NCI-H1092 (cell line): ENCODE results near the gene FOXP1.

Experiments
- DNase-seq: peaks from one replicate; lab custom pipeline; 2025; lab: John Stamatoyannopoulos, UW

FOXP1 gene

DNA sequence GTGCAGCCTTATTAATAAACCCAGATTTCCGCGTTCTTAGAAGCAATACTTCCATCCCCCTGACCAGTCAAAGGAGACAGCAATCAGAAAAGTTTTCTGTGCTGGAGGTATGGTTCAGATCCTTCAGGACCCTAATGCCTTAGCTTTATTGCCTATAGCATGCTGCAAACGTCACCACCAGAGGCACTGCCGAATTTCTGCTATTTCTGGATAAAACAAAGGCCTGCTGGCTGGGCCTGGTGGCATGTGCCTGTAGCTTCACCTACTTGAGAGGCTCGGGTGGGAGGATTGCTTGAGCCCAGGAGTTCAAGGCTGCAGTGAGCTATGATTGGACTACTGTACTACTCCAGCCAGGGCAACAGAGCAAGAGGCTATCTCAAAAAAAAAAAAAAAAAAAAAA lies 407.2 kb downstream of the FOXP1 start:
- no peak for DNase-seq

DNA sequence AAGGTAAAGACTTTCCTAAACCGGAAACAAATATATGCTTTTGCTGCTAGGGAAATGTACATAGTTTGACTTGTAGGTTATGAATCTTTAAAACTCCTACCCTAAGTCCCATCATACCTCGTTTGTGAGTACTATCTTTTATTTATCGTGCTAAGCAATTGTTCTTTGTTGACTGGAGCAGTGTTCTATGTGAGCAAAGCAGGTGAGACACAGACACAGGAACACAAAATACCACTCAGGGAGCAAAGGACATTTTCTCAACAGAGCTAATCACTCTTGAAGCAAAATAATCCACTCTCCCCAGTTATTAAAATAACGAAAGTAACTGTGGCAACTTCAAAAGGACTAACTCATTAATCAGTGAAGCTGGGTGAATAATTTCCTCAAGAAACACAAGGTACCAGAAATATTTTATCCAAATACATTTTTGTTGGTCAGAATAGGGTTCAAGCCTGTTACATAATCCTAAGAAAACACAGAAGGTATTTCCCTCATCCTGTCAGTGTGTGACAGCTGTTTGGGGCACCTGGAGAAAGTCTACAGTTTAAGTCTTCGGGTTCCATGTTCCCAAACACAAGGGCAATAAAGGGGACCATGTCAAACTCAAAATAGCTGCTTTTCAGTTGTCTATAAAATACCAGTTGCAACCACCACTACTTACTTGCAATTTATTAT lies 407.7 kb downstream of the FOXP1 start:
- DNase-seq = no peak

DNA sequence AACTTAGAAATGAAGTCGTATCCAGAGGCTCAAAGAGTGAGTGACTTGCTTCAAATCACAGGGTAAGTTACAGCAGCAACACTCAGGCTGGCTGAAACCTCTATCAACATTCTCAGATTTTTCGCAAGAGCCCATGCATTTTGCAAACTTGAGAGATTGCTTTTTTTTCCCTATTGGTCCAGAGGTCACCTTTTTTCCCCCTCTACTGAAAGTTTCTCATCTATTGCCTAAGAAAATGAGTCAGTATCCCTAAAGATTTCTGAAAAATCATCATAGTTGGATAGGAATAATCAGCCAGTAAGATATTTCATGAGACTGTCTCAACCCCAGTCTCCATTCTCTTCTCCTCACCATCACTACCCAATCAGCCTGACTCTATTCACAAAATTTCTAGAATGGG lies 410.6 kb downstream of the FOXP1 start:
- DNase-seq = no peak

DNA sequence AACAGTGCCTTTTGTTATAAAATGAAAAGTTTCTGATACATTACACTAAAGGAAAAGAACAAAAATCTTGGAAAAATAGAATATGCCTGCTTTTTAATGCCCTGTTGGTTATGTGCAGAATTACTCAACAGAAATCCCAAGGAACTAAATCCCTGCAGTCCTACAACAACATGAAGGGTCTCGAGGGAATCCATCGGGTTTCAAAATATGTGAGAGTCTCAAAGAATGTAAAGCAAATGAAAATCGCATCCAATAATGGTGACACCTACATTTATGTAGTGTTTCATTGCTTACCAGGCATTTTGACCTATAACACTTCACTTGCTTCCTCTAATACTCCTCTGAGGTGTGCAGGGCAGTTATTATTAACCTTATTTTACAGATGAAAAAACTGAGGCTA lies 411.3 kb downstream of the FOXP1 start:
- DNase-seq = no peak

DNA sequence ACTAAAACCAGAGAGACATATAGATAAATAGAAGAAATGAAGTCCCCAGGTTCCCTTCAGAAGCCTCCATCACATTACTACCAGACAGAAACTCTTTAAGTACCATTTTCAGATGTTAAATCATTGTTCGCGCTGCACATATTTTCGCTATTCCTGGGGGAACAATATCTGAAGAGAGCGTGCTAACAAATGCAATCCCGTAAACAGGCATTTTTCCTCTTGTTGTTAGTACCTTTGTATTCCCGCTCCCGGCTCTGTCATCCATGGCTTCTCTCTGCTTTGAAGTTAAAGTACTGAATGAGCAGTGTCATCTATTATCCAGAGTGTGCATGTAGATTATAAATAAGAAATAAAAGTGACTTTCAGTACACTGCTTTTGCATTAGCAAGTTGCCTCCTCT lies 412.3 kb downstream of the FOXP1 start:
- DNase-seq = no peak

DNA sequence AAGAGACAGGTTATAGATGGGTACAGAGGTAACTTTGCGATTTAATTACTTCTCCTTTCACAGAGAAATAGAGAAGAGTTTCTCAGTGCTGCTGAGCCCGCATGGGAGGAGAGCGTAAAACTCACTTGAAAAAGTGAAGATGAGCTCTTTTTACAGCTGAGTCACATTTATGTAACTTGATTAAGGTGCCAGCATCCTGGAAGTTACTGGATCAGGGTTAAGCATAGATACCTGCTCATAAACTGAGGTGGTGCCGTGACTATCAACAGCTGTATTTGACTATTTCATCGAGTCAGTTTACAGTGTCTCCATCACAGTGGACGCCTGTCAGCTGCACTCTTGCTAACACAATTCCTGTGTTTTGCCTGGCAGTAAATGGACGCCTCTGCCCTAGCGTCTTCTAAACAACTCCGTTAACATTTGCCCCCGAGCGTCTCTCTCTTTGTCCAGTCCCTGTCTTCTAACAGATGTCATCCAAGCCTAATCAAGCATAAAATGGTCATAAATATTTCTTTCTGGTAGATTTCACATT lies 414.6 kb downstream of the FOXP1 start:
- no peak for DNase-seq

DNA sequence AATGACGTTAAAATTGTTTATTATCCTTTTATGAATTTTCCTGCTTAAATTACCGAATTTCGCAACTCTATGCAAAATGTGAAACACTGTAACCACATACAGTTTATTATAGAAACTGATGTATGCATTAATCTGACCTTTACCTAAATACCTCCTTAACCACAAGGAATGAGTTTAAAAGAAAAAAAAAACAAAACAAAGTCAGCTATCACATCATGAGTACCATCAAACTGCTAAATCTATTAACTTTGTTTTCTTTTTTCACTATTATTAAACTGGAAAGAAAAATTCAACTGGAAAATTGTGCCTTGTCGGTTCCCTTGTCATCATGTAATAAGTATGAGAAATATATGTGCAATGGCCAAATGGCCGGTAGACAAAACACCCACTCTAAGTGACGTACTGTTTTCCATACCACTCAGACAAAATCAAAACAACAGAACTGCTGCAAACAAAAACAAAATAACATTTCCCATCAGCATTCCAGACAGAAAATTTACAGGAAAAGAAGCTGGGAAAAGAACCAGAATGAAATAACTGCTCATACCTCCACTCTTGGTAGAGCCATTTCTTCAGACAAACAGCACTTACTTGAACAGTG lies 415.3 kb downstream of the FOXP1 start:
- no peak for DNase-seq

DNA sequence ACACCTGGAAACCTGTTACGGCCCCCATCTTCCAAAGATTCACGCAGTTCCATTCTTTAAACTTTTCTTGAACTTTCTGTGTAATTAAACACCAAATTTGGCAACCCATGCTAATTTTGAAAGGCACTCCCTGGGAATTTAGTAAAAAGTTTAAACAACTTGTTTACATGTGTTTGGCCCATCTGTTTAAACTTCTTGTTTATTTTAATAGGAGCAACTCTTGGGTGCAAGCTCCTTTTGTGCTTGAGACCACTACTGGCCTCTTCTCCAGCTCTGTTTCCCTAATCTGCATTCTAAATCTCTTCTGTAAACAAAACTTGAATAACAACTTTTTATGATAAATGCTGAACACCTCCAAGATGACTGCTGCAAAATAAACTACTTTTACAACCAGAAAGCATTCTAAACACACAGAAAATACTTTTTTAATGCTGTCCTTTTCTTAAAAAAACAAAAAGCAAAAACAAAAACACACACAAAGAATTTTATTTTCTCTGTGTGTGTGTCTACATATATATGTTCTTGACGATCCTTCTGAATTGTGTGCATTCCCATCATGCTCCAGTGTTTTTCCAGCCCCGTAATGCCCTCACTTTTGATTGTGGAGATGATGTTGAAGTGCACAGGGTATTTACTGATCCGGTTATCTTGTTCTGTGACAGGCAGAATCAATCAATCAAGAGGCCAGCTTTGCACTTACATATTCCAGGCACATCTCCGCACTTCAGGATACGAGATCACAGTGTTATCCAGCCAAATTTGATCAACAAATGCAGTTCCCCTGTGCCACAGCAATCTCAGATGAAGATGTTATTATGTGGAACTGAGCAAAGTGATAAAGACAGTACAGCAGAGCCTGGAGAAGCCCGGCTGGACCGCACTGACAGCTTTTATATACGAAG lies 416.9 kb downstream of the FOXP1 start:
- DNase-seq = no peak

DNA sequence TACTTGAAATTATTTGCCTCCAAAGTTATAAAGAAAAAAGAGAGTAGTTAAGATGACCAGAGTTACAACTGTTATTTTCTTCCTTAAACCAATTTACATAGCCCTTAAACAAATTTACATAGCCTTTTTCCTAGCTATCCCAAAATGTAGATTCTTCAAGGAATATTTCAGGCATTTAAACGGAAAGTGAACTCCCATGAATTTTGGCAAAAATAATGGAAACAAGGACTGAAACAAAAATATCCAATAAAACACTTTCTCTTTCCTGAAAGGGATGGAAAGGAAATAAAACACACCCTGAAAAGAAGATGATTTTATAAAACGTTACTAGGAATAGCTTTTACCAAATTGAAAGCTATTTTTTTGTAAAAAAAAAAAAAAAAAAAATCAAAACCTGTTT lies 418.6 kb downstream of the FOXP1 start:
- no peak for DNase-seq

DNA sequence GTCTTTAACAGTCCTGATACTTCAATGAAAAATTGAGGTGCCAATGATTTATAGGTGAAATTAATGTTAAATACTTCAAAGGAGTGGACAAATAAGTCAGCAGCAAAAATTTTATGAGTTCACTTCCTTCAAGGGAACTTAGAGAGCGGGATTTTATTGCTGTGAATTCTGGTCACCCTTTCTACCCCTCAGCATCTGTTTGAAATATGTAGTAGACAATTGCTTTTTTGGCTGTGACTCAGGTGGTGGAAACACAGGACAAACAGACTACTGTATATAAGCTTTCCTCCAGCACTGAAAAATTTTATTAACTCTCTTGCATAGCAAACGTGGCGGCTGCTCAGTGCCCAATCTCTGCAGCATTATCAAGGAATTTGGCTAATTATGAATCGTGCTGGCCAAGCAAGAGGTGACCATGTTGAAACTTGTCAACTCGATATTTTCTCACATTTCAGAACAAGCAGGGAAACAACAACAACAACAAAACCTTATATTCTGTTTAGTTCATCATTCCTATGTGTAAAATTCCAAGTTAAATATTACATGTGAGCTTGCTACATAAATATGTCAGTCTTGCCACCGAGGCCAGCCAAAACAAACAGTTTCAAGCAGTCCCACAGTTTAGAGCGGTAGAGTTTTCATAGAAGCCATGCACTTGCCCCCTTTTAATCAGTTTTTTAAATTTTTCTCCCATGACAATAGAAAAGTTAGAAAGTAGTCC lies 420.2 kb downstream of the FOXP1 start:
- no peak for DNase-seq

DNA sequence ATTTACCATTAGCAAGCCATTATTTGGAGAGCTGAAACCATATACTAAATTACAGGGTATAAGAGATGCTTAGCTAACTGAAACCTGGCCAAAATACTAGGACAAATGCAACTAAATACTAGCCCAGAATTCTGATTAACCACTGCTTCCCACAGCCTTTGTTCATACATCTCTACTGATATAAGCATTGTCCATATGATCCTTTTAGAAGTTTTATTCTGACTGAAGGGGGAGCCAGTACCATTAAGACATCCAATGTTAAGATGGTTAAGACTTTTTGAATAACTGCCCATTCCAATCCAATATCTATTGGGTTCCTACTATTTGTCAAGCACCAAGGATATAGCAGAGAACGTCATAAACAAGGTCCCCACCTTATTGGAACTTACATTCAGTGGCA lies 421.3 kb downstream of the FOXP1 start:
- DNase-seq = no peak

DNA sequence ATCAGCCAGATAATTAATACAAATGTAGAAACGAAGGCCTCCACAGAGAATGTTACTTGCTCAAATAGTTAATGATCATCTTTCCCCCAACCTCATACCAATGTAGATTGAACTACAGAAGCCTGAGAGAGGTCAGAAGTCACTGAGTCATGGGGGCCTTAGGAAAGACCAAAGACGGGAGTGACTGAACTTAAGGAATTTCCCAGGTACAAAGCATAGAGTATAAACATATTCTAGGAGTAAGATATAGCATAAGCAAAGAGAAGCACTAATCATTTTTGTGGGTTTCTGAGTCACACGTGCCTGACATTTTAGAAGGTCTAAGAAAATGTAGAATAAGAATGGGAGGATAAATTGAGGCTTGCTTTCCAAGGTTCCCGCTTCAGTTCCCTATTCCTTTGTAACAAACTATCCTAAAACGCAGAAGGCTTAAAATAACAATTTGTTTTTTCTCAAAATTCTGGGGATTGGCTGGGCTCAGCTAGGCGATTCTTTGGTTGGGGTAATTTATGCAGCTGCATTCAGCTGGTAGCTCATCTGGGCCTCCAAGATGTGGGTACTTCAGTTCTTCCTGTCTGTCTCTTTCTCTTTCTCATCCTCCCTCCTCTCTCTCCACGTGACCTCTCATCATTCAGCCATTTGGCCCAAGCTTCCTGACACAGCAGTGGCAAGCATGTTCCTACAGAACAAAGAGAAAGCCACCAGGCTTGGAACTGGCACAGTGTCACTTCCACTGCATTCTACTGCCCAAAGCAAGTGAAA lies 422.6 kb downstream of the FOXP1 start:
- DNase-seq = no peak

DNA sequence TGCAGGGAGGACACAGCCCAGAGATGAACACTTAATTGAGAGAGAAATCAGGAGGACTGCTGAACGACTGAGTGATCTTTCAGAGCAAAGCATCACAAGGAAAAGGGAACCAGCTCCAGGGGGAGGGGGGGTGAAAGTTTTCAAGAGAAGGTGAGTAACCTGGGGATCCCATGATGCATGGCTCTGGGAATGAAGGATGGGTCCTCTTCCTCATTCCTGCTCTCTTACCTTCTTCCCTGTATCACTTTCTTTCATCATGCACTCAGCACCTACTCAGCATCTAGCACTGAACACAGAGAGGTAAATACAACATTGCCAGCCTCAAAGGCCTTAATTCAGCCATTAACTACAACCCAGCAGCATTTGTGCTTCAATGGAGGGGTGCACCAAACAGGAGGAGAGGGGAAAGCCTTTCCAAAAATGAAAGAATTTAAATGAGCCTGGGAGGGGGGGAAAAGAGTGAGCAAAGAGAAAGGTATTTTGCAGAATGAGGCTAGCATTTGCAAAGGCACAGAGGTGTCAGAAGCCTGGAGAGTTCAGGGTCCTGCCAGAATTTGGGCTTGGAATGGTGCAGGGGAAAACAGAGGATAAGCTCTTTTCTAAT lies 427.4 kb downstream of the FOXP1 start:
- DNase-seq = no peak

DNA sequence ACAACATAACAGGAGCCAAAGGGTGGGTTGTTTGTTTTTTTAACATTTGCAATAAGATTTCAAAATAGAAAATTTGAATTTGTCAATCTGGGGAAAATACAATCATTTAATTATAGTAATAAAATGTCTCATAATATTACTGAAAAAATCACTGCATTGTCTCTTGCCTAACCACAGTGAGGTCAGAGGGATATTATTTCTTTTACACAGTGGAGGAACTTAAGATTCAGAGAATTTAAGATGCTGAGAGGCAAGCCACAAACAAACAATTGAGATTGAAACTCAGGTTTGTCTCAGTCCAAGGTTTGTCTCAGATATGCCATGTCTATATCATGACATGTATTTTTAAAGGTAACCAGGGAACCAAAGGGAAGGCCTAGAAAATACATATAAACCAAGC lies 428.7 kb downstream of the FOXP1 start:
- DNase-seq = no peak

DNA sequence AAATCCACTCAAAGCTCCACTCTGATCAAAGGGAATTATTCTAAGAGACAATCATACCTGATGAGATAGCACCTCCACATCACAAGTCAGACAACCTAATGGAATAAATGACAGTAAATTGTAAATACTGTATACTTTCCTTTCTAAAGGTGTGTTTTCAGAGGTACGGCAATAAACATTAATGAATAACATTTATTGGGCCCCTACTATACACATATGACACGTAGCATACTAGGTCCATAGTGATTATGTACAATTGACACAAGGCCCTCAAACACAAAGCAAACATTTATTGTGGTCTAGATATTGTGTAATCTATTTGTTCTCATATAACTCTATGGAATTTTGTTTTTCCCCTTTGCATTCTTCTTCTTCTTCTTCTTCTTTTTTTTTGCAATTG lies 429.8 kb downstream of the FOXP1 start:
- no peak for DNase-seq

DNA sequence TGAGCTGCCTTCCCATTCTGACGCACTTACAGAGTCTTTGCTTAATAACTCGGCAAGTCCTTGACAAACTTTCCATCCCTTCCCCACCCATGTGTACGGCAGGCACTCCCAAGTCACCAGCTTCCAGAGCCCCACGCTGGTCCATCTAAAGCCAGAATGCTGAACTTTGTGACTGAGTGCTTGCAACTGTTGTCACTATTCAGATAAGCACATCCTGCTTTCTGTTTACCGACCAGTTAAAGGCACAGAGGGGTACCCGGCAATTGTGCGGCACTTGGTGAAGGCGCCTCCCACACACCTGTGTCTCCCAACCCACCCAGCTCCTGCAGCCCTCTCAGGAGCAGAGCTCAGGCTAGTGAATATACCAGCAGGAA lies 430.6 kb downstream of the FOXP1 start:
- no peak for DNase-seq

DNA sequence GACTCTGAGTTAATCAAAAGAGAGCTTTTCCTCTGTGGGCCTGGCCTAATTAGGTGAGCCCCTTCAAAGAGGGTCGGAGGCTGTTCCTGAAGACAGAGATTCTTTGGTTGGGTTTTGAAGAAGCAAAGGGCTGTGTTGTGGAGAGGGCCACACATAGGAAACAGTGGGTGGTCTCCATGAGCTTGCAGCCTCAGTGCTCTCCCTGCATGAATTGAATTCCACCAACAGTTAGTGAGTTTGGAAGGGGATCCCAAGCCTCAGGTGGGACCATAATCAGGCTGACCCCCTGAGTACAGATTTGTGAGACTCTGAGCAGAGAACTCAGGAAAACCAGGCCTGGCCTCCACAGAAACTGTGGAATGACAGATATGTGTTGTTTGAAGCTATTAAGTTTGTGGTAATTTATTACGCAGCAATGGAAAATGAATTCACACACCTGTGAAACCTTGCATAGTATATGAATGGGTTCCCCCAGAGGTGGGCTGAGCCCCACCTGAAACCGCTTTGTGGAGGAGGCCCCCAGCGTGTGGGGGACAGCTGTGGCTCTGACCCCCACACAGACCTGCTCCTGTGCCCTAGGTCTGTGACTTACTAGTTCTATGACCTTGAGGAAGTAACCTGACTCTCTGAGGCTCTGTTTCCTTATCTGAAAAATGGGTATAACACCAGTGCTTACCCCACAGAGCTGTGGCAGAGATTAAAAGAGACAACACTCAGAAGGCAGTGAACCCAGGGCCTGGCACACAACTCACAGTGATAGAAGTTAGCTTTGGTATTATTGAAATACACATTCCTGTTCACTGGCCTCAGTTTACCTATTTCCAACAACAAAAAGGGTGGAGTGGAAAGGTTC lies 431.3 kb downstream of the FOXP1 start:
- DNase-seq = no peak

DNA sequence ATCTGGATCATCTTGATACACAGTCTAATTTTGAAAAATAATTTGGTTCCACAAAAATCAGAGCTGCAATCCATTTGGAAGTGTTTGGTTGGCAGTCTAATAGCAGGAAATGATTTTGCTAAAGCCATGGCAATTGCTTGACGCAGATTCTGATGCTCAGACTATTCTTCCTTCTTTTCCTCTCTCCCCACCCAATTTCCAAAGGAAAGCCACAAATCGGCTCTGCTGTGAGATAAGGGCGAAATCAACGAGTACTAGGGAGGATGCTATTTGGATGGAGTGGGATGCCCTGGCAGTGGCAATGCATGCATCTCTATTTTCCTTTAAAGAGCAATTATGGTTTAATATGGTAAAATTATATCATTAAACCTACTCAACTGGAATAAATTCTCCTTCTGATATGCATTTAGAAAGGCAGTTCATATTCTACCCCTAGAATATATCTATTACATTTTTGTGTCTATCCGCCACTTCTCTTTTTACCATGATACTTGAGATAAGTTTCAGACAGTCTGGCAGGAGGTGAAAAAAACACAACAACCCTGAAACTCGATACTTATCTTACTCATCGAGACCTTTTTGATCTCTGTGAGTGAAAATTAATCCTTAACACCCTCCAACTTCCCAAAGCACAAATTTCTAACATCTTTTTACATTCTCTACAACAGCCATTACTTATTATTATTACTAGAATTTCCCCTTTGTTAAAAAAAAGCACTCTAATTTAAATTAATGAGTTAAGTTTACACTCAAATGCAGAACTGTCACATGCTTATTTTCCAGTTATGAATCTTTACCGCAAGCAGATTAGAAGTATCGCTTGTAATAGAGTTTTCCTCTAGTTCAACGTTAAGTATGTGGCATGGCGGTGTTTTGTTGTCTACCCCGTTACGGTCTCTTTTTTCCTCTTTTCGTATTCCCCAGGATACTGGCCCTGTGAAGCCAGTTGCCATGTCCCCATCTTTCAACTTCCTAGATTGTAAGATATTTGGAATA lies 433.3 kb downstream of the FOXP1 start:
- no peak for DNase-seq
